WTC11 (cell line): ENCODE results near the gene FPR3. TPM values are rescaled to one million over a fixed set of nuclear protein-coding genes. Genes with fewer than 3 reads are reported as not detected.

Experiments used
- ATAC-seq: fragments of 200-7000 bp; cut with Tn5 transposase; 2 replicates; pipeline ENCODE4 v1.10.0; 2021; ENCODE audit warnings: mild to moderate bottlenecking, moderate library complexity
- CTCF ChIA-PET: fragments of 300-600 bp; sonication (Branson Sonifier 250); formaldehyde crosslinking; loops from one replicate; lab custom pipeline; 2021; ENCODE audit warnings: antibody characterized with exemption; lab: Charles Lee
- POLR2A ChIA-PET: fragments of 350-600 bp; sonication (Branson Sonifier 250); formaldehyde crosslinking; loops from one replicate; lab custom pipeline; 2021; ENCODE audit warnings: antibody characterized with exemption; lab: Charles Lee
- DNase-seq: peaks from one replicate; pipeline ENCODE4 v3.0.0; 2021; ENCODE audit warnings: low spot score
- H3K27ac Mint-ChIP-seq: 2 replicates; pipeline ENCODE4 v1.8.0; 2021; ENCODE audit warnings: mixed read lengths
- H3K27me3 Mint-ChIP-seq: 2 replicates; pipeline ENCODE4 v1.8.0; 2021; ENCODE audit warnings: low read depth, mild to moderate bottlenecking, moderate library complexity, mixed read lengths
- H3K36me3 Mint-ChIP-seq: 2 replicates; pipeline ENCODE4 v1.8.0; 2021; ENCODE audit warnings: mixed read lengths
- H3K4me1 Mint-ChIP-seq: 2 replicates; pipeline ENCODE4 v1.8.0; 2022; ENCODE audit warnings: mixed read lengths
- H3K4me3 Mint-ChIP-seq: 2 replicates; pipeline ENCODE4 v1.8.0; 2021; ENCODE audit warnings: mild to moderate bottlenecking, moderate library complexity, mixed read lengths
- H3K9me3 Mint-ChIP-seq: 2 replicates; pipeline ENCODE4 v1.8.0; 2021; ENCODE audit warnings: mixed read lengths
- ATF1 ChIP-seq: sonication (generic); formaldehyde crosslinking; IDR thresholded peaks from 2 replicates; pipeline ENCODE4 v1.8.1; 2023; ENCODE audit warnings: mild to moderate bottlenecking, moderate library complexity, missing genetic modification reagents
- CREB1 ChIP-seq: sonication (generic); formaldehyde crosslinking; IDR thresholded peaks from 2 replicates; pipeline ENCODE4 v1.8.0; 2023; ENCODE audit warnings: mild to moderate bottlenecking, missing genetic modification reagents
- GRHL2 ChIP-seq: fragments of 250-450 bp; sonication (Bioruptor Pico); IDR thresholded peaks from 2 replicates; pipeline ENCODE4 v1.8.0; 2022; ENCODE audit warnings: mild to moderate bottlenecking, moderate library complexity; ENCODE audit not compliant: insufficient replicate concordance, severe bottlenecking
- JAZF1 ChIP-seq: fragments of 250-450 bp; sonication (Bioruptor Pico); IDR thresholded peaks from 2 replicates; pipeline ENCODE4 v1.9.0; 2021; ENCODE audit warnings: moderate library complexity, mild to moderate bottlenecking, inconsistent platforms
- MYBL2 ChIP-seq: sonication (generic); formaldehyde crosslinking; IDR thresholded peaks from 2 replicates; pipeline ENCODE4 v1.8.1; 2023; ENCODE audit warnings: mild to moderate bottlenecking, moderate library complexity, missing genetic modification reagents
- NR2C2 ChIP-seq: sonication (generic); formaldehyde crosslinking; IDR thresholded peaks from 2 replicates; pipeline ENCODE4 v1.8.0; 2022; ENCODE audit warnings: mild to moderate bottlenecking, missing genetic modification reagents
- NR3C1 ChIP-seq: sonication (generic); formaldehyde crosslinking; conservative IDR thresholded peaks from 2 replicates; pipeline ENCODE4 v1.8.1; 2023; ENCODE audit warnings: low read depth, mild to moderate bottlenecking, missing genetic modification reagents
- PRRX2 ChIP-seq: fragments of 250-450 bp; sonication (Bioruptor Pico); IDR thresholded peaks from 2 replicates; pipeline ENCODE4 v1.8.0; 2021; ENCODE audit warnings: mild to moderate bottlenecking
- TEAD4 ChIP-seq: sonication (generic); formaldehyde crosslinking; IDR thresholded peaks from 2 replicates; pipeline ENCODE4 v1.8.0; 2022; ENCODE audit warnings: mild to moderate bottlenecking, missing genetic modification reagents
- ZNF121 ChIP-seq: sonication (generic); formaldehyde crosslinking; IDR thresholded peaks from 2 replicates; pipeline ENCODE4 v1.8.0; 2023; ENCODE audit warnings: missing genetic modification reagents
- ZNF263 ChIP-seq: sonication (generic); formaldehyde crosslinking; IDR thresholded peaks from 2 replicates; pipeline ENCODE4 v1.8.1; 2022; ENCODE audit warnings: low read depth, mild to moderate bottlenecking, moderate library complexity, missing genetic modification reagents
- ZNF317 ChIP-seq: sonication (generic); formaldehyde crosslinking; IDR thresholded peaks from 2 replicates; pipeline ENCODE4 v1.8.1; 2023; ENCODE audit warnings: low read depth, mild to moderate bottlenecking, moderate library complexity, missing genetic modification reagents, borderline replicate concordance
- ZNF396 ChIP-seq: fragments of 250-450 bp; sonication (Bioruptor Pico); IDR thresholded peaks from 2 replicates; pipeline ENCODE4 v1.8.0; 2021; ENCODE audit warnings: mild to moderate bottlenecking, moderate library complexity, borderline replicate concordance
- ZNF423 ChIP-seq: fragments of 250-450 bp; sonication (Bioruptor Pico); IDR thresholded peaks from 2 replicates; pipeline ENCODE4 v2.1.2; 2022; ENCODE audit warnings: mild to moderate bottlenecking, moderate library complexity
- total RNA-seq: library from RNA; stranded (reverse); gene quantifications from 3 replicates; pipeline ENCODE4 v1.2.3, GENCODE V29; 2021
- TF ChIP-seq, protein P1 (sequence below): fragments of 250-450 bp; sonication (Bioruptor Pico); IDR thresholded peaks from 2 replicates; pipeline ENCODE4 v1.8.0; 2021; ENCODE audit warnings: mild to moderate bottlenecking
- TF ChIP-seq, protein P2 (sequence below): sonication (generic); formaldehyde crosslinking; IDR thresholded peaks from 2 replicates; pipeline ENCODE4 v1.8.1; 2022; ENCODE audit warnings: mild to moderate bottlenecking, moderate library complexity, missing genetic modification reagents
- TF ChIP-seq, protein P3 (sequence below): fragments of 250-450 bp; sonication (Bioruptor Pico); IDR thresholded peaks from 2 replicates; pipeline ENCODE4 v1.9.0; 2021; ENCODE audit warnings: mild to moderate bottlenecking, borderline replicate concordance
- TF ChIP-seq, protein P4 (sequence below): sonication (generic); formaldehyde crosslinking; IDR thresholded peaks from 2 replicates; pipeline ENCODE4 v1.8.0; 2022; ENCODE audit warnings: mild to moderate bottlenecking, missing genetic modification reagents
- TF ChIP-seq, protein P5 (sequence below): sonication (generic); formaldehyde crosslinking; IDR thresholded peaks from 2 replicates; pipeline ENCODE4 v1.8.1; 2023; ENCODE audit warnings: mild to moderate bottlenecking, missing genetic modification reagents, borderline replicate concordance

FPR3 gene
- total RNA-seq, 1 experiment from 2014 or later, result not detected

DNA sequence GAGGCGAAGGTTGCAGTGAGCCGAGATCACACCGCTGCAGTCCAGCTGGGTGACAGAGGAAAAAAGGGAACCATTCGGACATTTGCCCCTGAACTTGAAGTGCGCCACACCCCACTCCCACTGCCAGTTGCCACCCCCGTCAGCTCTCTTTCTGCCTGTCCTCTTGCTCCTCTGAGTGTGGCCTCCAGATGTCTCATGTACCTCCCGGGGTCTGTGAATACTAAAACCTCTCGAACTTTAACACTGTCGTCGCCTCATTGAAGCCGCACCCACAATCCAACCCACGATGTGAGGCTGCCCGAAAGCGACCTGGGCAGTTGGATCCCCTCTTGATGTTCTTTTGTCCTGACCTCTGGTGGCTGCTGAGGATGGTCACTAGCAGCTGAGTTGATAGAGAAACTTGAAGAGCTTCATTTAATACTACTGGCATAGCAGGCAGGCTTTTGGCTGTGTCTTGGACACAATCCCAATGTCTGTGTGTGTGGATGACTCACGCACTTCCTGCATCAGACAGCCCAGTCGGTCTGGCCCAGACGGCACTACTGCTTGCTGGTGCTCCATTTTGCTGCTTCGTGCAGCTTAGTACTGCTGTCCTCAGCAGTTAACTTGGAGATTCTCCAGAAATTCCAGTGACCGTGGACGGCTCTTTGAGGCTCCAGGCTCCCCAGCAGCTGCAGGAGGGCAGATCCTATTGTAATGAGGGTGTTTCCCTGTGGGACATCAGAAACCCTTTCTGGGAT is 4.2 kb downstream of the FPR3 start:
- no peak for DNase-seq
- TF ChIP-seq NR2C2, result no peak
- TF ChIP-seq CREB1 (CRISPR knock-in tag), result no peak
- TF ChIP-seq, protein P1, sequence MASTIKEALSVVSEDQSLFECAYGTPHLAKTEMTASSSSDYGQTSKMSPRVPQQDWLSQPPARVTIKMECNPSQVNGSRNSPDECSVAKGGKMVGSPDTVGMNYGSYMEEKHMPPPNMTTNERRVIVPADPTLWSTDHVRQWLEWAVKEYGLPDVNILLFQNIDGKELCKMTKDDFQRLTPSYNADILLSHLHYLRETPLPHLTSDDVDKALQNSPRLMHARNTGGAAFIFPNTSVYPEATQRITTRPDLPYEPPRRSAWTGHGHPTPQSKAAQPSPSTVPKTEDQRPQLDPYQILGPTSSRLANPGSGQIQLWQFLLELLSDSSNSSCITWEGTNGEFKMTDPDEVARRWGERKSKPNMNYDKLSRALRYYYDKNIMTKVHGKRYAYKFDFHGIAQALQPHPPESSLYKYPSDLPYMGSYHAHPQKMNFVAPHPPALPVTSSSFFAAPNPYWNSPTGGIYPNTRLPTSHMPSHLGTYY (CRISPR knock-in tag), result no peak
- TF ChIP-seq, protein P2, sequence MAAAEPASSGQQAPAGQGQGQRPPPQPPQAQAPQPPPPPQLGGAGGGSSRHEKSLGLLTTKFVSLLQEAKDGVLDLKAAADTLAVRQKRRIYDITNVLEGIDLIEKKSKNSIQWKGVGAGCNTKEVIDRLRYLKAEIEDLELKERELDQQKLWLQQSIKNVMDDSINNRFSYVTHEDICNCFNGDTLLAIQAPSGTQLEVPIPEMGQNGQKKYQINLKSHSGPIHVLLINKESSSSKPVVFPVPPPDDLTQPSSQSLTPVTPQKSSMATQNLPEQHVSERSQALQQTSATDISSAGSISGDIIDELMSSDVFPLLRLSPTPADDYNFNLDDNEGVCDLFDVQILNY (CRISPR knock-in tag), result no peak
- TF ChIP-seq PRRX2, result no peak
- Mint-ChIP-seq H3K36me3 (peaks cover 4% of the 10 kb centered on the region; the same call in 1 of the 2 replicates), H3K27me3 (no peaks in the 10 kb centered on the region), H3K27ac (no peak overlapping the region), H3K9me3 (peaks cover 26% of the 10 kb centered on the region), H3K4me3 (no peak overlapping the region), H3K4me1 (no peaks in the 10 kb centered on the region)
- no peak for ATAC-seq
- ChIA-PET CTCF (no interaction called here), POLR2A (no interaction called here)

DNA sequence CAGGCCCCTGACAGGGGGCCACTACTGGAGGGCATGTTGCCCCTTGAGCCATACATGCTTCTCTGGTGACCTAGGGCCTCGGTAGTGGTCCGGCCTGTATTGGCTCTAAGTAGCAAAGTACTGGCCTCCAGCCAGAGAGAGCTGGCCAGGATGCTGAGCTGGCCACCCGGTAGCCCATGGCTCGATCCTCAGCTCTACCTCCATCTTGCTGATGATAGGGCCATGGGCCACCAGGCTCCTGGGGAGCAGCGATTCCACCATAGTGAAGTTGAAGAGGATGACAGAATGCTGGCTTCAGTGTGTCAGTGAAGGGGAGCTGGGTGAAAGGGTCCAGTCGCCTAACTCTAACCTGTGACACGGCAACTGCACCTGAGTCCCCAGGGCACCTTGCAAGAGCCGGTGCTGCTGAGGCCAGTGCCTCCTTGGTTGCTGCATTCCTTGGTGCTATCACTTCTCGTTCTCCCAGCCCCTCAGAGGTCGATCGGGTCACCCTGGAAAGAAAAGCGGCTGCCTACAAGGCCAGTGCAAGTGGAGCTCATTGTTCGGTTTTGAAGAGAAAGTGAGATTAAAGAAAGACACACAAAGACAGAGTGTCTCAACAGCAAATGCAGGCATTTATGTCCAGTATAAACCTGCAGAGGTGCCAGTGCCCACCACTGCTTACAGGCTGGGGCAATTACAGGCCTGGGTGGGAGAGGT is 5.0 kb downstream of the FPR3 start:
- H3K4me3 Mint-ChIP-seq, result no peak overlapping the region
- ATAC-seq, result no peak
- no peaks in the 10 kb centered on the region for H3K27me3 Mint-ChIP-seq
- TF ChIP-seq, protein P3, sequence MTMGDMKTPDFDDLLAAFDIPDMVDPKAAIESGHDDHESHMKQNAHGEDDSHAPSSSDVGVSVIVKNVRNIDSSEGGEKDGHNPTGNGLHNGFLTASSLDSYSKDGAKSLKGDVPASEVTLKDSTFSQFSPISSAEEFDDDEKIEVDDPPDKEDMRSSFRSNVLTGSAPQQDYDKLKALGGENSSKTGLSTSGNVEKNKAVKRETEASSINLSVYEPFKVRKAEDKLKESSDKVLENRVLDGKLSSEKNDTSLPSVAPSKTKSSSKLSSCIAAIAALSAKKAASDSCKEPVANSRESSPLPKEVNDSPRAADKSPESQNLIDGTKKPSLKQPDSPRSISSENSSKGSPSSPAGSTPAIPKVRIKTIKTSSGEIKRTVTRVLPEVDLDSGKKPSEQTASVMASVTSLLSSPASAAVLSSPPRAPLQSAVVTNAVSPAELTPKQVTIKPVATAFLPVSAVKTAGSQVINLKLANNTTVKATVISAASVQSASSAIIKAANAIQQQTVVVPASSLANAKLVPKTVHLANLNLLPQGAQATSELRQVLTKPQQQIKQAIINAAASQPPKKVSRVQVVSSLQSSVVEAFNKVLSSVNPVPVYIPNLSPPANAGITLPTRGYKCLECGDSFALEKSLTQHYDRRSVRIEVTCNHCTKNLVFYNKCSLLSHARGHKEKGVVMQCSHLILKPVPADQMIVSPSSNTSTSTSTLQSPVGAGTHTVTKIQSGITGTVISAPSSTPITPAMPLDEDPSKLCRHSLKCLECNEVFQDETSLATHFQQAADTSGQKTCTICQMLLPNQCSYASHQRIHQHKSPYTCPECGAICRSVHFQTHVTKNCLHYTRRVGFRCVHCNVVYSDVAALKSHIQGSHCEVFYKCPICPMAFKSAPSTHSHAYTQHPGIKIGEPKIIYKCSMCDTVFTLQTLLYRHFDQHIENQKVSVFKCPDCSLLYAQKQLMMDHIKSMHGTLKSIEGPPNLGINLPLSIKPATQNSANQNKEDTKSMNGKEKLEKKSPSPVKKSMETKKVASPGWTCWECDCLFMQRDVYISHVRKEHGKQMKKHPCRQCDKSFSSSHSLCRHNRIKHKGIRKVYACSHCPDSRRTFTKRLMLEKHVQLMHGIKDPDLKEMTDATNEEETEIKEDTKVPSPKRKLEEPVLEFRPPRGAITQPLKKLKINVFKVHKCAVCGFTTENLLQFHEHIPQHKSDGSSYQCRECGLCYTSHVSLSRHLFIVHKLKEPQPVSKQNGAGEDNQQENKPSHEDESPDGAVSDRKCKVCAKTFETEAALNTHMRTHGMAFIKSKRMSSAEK (CRISPR knock-in tag), result no peak
- TF ChIP-seq ZNF317 (CRISPR knock-in tag) (no peak), ZNF263 (CRISPR knock-in tag) (no peak), ZNF423 (CRISPR knock-in tag) (no peak), ATF1 (CRISPR knock-in tag) (no peak), ZNF121 (CRISPR knock-in tag) (no peak), JAZF1 (CRISPR knock-in tag) (no peak), TEAD4 (no peak), ZNF396 (CRISPR knock-in tag) (no peak), MYBL2 (CRISPR knock-in tag) (no peak), GRHL2 (CRISPR knock-in tag) (no peak), NR3C1 (CRISPR knock-in tag) (no peak)
- TF ChIP-seq, protein P4, sequence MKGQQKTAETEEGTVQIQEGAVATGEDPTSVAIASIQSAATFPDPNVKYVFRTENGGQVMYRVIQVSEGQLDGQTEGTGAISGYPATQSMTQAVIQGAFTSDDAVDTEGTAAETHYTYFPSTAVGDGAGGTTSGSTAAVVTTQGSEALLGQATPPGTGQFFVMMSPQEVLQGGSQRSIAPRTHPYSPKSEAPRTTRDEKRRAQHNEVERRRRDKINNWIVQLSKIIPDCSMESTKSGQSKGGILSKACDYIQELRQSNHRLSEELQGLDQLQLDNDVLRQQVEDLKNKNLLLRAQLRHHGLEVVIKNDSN, result no peak
- TF ChIP-seq, protein P5, sequence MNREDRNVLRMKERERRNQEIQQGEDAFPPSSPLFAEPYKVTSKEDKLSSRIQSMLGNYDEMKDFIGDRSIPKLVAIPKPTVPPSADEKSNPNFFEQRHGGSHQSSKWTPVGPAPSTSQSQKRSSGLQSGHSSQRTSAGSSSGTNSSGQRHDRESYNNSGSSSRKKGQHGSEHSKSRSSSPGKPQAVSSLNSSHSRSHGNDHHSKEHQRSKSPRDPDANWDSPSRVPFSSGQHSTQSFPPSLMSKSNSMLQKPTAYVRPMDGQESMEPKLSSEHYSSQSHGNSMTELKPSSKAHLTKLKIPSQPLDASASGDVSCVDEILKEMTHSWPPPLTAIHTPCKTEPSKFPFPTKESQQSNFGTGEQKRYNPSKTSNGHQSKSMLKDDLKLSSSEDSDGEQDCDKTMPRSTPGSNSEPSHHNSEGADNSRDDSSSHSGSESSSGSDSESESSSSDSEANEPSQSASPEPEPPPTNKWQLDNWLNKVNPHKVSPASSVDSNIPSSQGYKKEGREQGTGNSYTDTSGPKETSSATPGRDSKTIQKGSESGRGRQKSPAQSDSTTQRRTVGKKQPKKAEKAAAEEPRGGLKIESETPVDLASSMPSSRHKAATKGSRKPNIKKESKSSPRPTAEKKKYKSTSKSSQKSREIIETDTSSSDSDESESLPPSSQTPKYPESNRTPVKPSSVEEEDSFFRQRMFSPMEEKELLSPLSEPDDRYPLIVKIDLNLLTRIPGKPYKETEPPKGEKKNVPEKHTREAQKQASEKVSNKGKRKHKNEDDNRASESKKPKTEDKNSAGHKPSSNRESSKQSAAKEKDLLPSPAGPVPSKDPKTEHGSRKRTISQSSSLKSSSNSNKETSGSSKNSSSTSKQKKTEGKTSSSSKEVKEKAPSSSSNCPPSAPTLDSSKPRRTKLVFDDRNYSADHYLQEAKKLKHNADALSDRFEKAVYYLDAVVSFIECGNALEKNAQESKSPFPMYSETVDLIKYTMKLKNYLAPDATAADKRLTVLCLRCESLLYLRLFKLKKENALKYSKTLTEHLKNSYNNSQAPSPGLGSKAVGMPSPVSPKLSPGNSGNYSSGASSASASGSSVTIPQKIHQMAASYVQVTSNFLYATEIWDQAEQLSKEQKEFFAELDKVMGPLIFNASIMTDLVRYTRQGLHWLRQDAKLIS, result no peak
- no peak for DNase-seq
- CTCF ChIA-PET, result no interaction called here
- H3K36me3 Mint-ChIP-seq, result peaks cover 9% of the 10 kb centered on the region
- no peaks in the 10 kb centered on the region for H3K4me1 Mint-ChIP-seq
- no peak overlapping the region for H3K27ac Mint-ChIP-seq
- H3K9me3 Mint-ChIP-seq, result peaks cover 29% of the 10 kb centered on the region
- POLR2A ChIA-PET, result no interaction called here
